ENCODE results near the gene SAP25.

DNA sequence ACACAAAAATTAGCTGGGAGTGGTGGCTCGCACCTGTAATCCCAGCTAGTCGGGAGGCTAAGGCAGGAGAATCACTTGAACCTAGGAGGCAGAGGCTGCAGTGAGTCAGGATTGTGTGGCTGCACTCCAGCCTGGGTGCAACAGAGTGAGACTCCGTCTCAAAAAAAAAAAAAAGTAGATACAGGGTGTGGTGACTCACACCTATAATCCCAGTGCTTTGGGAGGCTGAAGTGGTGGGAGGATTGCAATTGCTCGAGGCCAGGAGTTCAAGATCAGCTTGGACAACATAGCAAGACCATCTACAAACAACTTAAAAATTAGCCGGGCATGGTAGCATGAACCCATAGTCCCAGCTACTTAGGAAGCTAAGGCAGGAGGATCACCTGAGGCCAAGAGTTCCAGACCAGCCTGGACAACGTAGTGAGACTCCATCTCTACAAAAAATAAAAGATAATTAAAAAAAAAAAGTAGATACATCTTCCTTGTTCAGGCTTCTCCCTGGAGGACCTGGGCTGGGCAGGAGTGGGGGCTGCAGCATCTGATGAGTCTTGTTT lies 40.7 kb upstream of the SAP25 start:
- TF ChIP-seq CTCF (conservative IDR thresholded peaks at IDR 0.05 in 1 of 2, IDR thresholded peaks at IDR 0.05 in 1 of 2; ENCODE audit: extremely low read depth in 1 of 2, insufficient read depth in 1 of 2, low read depth in 1 of 2, low read length in 2 of 2) (no peak), EZH2 (IDR thresholded peaks at IDR 0.05; ENCODE audit: borderline replicate concordance, low read length) (no peak)

All from mammary epithelial cell (primary cell).